ENCODE results near the gene ATP6V0E1.

Gene ATP6V0E1

DNA sequence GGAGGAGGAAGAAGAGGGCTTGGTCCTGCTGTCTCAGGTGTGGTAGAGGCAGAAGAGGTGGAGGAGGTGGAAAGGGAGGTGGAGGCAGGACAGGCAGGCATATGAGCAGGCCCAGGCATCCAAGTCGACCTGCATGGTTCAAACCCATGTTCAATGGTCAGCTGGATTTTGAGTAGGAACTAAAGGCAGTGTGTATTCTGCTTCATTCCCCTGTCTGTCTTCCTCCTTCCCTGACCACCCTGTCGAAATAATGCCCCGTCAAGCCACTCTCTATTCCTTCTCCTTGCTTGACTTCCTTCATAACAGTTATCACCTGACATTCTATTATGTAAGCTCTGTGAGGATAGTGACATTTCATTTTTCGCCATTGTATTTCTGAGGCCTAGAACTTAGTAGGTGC, 34.8 kb downstream of the ATP6V0E1 start:
- POLR2A ChIA-PET (ENCODE audit: low non-redundant PET): no interaction called here
- TF ChIP-seq, protein P1, sequence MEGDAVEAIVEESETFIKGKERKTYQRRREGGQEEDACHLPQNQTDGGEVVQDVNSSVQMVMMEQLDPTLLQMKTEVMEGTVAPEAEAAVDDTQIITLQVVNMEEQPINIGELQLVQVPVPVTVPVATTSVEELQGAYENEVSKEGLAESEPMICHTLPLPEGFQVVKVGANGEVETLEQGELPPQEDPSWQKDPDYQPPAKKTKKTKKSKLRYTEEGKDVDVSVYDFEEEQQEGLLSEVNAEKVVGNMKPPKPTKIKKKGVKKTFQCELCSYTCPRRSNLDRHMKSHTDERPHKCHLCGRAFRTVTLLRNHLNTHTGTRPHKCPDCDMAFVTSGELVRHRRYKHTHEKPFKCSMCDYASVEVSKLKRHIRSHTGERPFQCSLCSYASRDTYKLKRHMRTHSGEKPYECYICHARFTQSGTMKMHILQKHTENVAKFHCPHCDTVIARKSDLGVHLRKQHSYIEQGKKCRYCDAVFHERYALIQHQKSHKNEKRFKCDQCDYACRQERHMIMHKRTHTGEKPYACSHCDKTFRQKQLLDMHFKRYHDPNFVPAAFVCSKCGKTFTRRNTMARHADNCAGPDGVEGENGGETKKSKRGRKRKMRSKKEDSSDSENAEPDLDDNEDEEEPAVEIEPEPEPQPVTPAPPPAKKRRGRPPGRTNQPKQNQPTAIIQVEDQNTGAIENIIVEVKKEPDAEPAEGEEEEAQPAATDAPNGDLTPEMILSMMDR (conservative IDR thresholded peaks at IDR 0.05; ENCODE audit: low read depth): no peak
- DNase-seq (ENCODE audit: low spot score): no peak
- CTCF ChIA-PET: no interaction called here
- no peak overlapping the region for H3K27ac ChIP-seq

DNA sequence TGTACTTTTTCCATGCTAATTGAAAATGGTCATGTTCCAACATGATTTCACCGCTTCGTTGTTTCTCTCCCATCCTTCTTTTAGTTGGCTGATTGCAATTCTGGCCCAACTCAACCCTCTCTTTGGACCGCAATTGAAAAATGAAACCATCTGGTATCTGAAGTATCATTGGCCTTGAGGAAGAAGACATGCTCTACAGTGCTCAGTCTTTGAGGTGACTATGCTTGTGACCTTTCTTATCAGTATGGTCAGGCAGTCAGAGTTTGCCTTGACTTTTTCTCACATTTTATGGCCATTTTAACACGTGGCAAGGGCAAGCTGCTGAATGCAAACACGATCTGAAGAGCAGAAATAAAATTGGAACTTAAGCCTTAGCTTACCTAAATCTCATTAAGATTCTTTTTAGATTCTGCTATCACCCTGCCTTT, 36.6 kb downstream of the ATP6V0E1 start:
- DNase-seq (ENCODE audit: low spot score): no peak
- TF ChIP-seq, protein P1 (conservative IDR thresholded peaks at IDR 0.05; ENCODE audit: low read depth): no peak
- no peak overlapping the region for H3K27ac ChIP-seq
- ChIA-PET CTCF (no interaction called here), POLR2A (ENCODE audit: low non-redundant PET) (no interaction called here)

DNA sequence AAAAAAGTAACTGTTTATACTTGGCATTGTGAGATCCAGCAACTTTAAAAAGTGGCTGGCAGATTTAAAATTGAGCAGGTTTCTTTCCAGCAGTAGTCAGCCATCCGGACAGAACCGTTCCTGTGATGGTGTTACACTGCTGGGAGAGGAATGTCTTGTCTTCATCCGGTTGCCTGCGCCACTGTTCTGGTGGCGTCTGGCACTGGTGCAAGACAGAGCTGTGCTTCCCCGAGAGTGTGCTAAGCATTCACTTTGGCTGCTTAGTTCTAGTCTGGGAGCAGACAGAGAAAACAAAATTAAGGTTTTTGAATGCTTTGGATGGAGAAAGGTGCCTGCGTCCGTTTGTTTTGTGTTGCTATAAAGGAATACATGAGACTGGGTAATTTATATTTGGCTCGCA, 37.1 kb downstream of the ATP6V0E1 start:
- TF ChIP-seq, protein P1 (conservative IDR thresholded peaks at IDR 0.05; ENCODE audit: low read depth): no peak
- no peak for DNase-seq (ENCODE audit: low spot score)
- POLR2A ChIA-PET (ENCODE audit: low non-redundant PET): no interaction called here
- no peak overlapping the region for H3K27ac ChIP-seq
- CTCF ChIA-PET: no interaction called here

DNA sequence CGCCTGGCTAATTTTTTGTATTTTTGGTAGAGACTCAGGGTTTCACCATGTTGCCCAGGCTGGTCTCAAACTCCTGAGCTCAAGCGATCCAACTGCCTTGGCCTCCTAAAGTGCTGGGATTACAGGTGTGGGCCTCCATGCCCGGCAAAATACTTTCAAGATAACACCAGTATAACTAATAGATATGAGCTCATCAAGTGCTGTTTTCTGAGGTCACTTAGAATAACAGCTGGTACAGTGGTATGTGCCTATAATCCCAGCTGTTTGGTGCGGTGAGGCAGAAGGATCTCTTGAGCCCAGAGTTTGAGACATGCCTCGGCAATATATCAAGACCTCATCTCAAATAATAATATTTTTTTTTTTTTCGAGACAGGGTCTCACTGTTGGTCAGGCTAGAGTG, 42.1 kb downstream of the ATP6V0E1 start:
- CTCF ChIA-PET: interaction anchor here (0.6 kb wide), 1 partner anchor 290 kb away, joined by 3 read pairs; no protein-coding TSS in a partner anchor
- no peak overlapping the region for H3K27ac ChIP-seq
- POLR2A ChIA-PET (ENCODE audit: low non-redundant PET): no interaction called here
- TF ChIP-seq, protein P1 (conservative IDR thresholded peaks at IDR 0.05; ENCODE audit: low read depth): no peak
- no peak for DNase-seq (ENCODE audit: low spot score)

DNA sequence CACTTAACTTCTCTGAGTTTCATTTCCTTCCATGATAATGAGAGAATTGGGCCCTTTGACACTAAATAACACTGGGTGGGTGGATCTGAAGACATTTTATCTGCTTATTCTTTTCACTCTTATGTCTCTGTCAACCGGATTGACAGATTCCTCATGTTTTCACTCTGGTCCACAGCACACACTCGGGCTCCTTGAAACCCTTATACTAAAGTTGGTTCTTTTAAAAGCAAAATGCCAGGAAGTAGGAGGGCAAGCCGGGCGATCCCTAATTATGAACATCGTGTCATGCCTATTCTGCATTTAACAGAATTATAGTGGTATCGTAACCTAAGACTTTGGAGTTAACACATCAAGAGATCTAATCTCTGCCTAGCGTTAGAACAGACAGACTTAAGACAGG, 44.3 kb downstream of the ATP6V0E1 start:
- no peak for DNase-seq (ENCODE audit: low spot score)
- no peak overlapping the region for H3K27ac ChIP-seq
- ChIA-PET POLR2A (ENCODE audit: low non-redundant PET) (interaction anchor here (0.5 kb wide), 1 partner anchor 239 kb away, joined by 4 read pairs; no protein-coding TSS in a partner anchor), CTCF (no interaction called here)
- TF ChIP-seq, protein P1 (conservative IDR thresholded peaks at IDR 0.05; ENCODE audit: low read depth): no peak

DNA sequence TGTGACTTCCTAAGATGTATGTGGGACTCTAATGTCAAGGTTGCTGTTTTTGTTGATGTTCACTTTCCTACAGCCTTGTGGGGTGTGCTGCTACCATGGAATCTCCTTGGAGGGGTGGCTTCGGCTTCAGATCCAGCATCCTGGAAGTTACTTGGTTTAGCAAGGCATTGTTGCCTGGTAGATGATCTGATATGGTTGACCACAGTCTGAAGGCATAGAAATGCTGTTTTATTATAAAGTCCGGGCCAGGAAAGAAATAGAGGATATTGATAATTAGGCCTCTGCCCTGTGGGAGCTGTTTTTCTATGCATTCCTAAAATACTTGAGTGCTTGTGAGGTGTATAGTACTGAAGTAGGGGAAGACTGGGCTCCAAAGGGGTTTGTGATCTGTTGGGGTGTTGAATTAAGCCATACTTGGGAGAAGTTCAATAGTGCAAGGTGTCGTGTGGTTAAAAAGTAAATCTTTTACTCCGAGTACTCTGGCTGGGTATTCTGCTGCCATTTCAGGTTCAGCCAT, 45.3 kb downstream of the ATP6V0E1 start:
- no peak overlapping the region for H3K27ac ChIP-seq
- TF ChIP-seq, protein P1 (conservative IDR thresholded peaks at IDR 0.05; ENCODE audit: low read depth): no peak
- no peak for DNase-seq (ENCODE audit: low spot score)
- ChIA-PET CTCF (interaction anchor here (0.6 kb wide), 2 partner anchors 10 to 253 kb away, joined by 3 to 4 read pairs; no protein-coding TSS in a partner anchor), POLR2A (ENCODE audit: low non-redundant PET) (no interaction called here)

Data from RWPE1 (cell line).